NCI-H2171 (cell line): Measurements from ENCODE around the gene KCNJ4.

Experiments used
- DNase-seq: peaks from one replicate; lab custom pipeline; 2025; lab: John Stamatoyannopoulos, UW

Gene KCNJ4

DNA sequence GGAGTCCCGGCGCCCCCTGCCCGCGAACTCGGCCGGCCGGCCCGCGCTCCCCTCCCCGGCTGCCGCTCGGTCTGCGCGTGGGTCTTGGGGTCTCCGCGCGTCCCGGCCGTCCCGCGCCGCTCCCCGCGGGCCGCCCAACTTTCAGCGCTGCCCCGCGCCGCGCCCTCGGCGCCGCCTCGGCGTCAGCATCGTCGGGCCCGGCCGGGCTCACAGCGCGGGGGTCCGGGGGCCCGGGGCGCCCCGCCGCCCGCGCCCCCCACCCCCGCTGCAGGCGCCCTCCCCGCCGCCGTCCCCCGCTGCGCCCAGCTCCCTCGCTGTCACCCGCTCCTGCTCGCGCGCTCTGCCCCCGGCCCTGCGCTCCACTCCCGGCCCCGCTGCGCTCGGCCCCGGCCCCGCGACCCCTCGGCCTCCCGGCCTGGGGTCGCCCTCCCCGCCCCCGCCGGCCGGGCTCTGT lies at the start of gene KCNJ4:
Gene KCNJ4 (minus strand): TSS at position 124 of the 454 bp plus-strand sequence. CDS start 27,067 bp downstream, outside the sequence.
- no peak for DNase-seq

DNA sequence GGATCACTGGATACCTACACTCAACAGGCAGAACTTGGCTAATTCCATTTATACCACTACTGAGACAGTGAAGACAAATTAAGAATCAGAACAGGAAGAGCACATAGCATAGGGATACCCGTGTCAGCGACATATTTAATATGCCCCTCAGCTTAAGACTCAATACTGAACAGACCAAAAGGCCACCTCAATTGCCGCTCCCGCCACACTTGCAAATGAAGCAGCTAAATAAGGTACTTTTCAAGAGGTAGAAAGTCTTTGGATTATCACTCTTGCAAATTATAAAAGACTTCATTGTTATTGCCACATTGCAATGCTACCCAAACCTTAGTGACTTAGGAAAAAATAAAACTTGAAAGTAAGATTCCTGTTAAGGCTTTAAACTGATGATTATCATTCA lies 48.0 kb upstream of the KCNJ4 start:
- no peak for DNase-seq

DNA sequence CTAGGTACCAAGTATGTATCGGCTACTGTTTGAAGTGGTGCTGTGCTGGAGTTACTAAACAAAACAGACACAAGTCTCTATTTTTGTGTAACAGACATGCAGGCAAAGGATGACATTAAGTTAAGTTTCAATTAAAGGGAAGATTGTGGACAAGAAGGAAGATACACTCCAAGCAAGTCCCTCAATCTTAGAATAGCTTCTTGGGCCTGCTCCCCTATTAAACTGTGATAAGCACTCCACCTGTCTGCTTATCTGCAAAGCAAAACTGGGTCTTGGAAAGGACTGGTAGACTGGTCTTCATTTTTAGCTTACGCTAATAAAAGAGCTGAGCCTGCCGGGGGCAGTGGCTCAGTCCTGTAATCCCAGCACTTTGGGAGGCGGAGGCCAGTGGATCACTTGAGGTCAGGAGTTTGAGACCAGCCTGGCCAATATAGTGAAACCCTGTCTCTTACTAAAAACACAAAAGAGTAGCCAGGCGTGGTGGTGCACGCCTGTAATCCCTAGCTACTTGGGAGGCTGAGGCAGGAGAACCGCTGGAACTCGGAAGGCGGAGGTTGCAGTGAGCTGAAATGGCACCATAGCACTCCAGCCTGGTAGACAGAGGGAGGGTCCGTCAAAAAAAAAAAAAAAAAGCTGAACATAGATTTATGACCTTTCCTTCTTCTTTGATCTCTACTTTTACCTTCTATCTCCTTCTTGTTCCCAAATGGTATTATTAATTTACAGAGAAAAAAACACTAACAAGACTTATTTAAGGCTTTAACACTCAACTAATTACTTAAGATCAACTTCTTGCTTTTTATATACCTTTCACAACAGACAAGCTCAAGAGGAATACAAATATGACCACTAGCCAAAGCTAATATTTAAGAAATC lies 47.0 kb upstream of the KCNJ4 start:
- DNase-seq = no peak

DNA sequence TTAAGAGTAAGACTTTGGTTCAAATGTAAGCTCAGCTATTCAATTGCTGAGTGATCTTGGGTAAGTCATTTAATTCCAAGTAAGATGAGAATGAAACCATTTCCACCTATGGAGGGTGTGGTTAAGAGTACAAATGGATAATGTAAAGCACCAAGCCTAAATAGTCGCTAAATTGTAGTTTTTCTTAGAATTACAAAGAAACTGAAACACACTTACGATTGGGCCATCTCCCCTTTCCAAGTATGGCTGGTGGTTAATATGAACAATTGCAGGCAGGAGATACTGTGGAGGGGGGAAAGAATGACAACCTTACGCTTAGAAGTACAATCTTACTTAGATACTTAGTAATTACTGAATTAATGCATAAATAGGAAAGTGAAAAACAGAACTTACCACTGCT lies 42.9 kb upstream of the KCNJ4 start:
- no peak for DNase-seq

DNA sequence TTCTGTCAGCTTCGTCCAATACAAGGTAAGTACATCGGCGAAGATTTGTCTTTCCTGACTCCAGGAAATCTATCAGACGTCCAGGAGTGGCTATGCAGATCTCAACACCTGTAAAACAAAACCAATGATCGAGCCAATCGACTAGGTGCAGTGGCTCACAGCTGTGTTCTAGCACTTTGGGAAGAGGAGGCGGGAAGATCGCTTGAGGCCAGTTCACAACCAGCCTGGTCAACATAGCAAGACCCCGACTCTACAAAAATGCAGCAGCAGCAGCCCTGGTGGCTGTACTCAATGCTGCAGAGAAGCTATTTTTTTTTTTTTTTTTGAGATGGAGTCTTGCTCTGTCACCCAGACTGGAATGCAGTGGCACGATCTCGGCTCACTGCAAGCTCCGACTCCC lies 39.9 kb upstream of the KCNJ4 start:
- no peak for DNase-seq

DNA sequence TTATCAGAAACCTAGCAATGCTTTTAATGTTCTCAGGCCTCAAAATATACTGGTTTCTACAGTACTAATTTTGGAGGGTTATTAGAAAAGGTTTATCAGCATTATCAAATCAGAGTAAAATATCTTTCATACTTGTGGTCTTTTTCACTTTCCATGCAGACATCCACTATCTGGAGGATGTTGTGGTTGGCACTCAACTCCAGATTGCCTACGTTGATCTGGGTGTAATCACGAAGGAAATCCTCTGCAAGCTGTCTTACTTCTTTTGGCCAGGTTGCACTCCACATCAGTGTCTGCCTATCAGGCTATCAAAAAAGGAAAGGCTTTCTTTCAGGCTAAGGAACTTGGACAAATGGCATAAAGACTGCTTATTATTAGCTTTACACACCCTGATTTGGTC lies 39.5 kb upstream of the KCNJ4 start:
- no peak for DNase-seq

DNA sequence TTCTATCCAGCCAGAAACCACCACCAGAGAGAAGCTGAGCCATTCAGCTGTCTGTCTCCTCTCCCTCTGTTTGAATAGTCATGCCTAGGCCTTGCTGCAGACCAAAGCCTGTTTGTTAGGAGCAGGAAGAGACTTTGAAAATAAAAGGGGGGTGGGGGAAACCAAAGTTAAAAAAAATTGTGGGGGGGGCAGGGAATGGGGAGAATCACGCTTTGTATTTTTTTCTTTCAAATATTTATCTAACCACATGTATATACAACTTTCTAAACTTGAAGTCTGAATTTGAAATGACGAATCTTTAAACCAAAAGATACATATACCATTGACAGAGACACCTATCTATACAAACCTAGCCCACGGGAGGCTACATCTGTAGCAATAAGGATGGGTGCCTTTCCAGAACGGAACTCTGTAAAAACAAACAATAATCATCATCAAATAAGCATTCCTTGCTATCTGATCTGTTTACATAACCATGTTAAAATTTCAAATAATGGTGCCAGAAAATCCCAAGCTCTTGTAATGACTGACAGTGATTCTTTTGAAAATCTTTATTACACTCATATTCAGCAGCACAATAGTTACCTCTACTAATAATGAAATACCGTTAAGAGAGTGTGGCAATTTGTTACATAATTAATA lies 36.8 kb upstream of the KCNJ4 start:
- no peak for DNase-seq

DNA sequence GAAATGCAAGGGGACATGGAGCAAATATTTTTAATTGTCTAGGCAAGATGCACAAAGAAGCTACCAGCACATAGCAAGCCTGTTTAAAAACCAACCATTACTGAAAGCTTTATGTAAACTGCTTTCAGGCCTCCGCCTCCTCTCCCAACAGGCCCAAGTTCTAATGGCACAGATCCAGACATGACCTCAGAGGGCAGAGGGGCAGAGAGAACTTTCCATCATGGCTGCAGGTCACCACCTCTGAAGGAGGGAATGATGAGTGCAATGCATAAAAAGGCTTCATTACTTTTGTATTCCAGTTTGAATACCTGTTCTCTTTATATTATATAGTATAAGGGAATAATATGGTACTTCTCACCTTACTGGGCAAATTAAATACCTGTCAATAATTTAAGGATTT lies 35.9 kb upstream of the KCNJ4 start:
- no peak for DNase-seq

DNA sequence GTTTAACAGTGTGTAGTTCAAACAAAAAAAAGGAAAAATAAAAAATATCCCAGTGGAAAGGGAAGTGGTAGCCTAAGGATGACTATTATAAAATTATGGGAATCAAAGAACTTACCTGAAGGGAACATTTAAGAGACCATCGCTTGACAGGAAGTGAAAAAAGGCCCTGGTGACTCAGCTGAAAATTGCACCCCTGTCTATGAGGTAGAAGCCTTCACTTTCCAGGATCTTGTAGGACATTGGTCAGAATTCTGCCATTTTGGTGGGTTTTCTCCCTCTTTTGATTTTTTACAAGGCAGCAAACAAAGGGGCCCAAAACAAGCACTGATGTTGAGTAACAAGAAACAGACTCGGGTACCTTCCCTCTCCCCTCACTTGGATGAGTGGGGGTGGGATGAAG lies 35.5 kb upstream of the KCNJ4 start:
- DNase-seq = no peak

DNA sequence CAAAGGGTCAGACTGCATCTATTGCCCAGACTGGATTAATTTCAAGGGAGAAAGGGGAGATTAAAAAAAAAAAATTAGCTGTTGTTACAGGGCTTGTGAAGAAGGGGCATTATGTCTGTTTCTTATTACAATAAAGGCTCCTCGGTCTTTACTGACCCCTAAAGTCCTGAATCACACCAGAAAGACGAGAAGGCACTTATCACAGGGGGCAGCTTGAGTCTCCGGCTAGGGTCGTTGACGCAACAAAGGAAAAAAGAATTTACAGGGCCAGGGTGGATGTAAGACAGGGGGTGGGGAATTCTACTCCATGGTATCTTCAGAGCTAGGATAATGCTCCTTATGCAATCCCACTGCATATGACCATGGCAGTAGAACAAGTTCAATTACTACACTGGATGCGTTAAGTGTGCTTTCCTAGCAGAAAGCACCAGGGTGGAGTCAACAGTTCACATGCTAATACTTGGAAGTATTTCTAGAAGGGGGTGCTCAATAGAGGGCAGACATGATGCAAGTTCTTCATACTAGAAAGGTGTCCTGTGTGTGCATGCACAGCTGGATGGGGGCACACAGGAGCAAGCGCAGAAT lies 34.7 kb upstream of the KCNJ4 start:
- no peak for DNase-seq

DNA sequence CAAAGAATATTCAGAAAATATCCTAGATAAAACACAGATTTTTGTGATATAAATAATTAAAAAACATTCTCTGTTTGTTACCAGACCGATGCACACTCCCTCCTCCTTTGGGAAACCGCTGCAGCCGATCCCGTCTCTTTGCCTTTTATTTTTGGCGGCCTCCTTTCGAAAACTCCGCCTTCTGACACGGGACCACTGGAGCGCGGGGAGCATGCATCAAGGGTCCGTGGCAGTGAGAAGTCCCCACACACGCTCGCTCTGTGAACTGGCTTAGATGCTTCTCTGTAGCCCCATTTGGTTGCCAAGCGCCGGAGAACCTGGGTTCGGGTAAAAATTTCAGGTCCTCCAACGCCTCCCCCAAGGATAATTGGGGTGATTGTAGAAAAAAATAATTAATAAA lies 34.1 kb upstream of the KCNJ4 start:
- no peak for DNase-seq

DNA sequence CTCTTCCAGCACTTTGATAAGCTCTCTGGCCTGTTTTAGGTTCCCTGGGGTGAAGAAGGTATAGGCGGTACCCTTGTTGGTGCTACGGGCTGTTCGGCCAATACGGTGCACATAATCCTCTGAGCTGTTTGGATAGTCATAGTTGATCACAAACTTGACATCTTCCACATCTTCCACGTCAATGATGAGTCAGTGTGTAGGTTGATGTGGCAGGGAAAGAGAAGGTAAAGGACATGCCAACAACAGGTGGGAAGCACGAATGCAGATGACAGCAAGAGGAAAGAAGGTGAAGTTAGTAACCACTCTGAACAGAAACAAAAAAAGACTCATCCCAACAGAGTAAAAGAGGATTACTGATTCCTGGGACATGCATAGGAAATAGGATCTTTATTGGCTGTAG lies 32.9 kb upstream of the KCNJ4 start:
- no peak for DNase-seq

DNA sequence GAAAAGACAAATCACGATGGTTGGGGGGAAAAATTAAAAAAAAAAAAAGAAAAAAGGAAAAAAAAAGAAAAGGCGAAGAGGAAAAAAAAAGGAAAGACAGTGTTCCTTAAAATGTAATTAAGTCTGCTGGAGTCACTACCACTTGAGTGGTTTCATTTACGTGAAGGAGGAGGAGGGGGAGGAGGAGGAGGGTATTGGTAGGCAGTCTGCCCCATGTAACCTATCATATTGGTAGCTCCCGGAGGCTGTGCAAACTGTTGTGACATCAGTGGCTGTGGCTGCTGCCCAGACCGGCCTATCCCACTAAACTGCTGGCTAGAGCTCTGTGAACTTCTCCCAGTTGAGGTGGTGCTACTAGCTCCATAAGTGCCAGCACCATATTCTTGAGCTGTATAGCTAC lies 30.8 kb upstream of the KCNJ4 start:
- no peak for DNase-seq

DNA sequence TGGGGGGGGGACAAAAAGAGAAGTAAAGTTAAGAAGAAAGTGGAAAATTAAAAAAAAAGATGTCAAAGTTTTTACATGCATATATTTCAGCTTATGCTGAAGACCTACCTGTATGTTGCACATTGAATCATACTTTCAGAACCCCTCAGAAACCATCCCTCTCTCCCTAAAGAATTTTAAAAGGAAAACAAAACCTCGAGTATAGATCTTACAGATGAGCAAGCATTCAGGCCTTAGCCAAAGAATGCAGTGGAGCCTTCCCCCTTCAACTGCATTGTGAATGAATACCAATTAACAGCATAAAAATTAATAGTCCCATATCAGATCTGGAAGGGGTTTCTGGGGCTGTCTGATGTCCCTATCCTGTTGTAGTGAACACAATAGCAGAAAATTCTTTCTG lies 29.2 kb upstream of the KCNJ4 start:
- DNase-seq = no peak

DNA sequence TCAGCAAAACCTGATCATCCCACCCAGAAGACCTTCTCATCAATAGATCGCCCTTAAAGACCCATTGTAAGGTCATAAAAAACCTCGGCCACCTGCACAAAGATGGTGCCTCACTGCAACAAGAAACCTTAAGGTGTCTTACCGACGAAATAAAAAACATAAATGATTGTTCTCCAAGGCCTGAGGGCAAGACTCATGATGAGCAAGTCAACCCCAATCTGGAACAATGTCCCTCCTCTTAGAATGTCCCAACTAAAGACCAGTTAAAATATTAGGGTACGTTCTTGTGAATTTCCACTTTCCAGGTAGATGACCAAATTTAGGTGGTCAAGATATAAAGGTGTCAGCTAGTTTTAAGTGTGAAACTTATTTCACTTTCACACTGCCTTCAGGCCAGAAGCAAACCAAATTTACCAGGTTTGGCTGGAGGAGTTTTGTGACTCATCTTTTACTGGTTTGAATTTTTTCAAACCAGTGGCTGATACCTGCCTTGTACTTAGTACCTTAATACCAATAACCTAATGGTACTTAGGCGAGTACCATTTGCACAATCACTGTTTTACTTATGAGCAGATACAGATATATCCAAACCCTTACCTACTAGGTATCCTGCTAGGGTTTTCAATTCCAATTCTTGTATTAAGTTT lies 27.8 kb upstream of the KCNJ4 start:
- no peak for DNase-seq

DNA sequence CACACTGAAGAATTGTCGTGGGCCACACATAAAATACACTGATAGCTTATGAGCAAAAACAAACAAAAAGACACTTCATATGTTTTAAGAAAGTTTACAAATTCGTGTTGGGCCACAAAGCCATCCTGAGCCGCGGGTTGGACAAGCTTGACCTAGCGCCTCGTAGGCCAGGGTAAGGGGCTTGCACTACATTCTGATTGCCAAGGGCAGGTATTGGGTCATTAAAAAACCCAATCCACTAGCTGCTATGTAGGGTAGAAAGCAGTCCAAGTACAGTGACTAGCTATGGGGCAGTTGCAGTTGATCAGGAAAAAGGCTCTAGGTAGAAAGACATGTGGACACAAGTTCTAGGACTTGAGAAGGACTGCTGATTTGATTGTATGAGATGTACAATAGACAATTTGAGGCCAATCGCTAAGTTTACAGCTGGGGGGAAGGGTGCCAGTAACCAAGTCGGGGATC lies 26.9 kb upstream of the KCNJ4 start:
- DNase-seq = no peak

DNA sequence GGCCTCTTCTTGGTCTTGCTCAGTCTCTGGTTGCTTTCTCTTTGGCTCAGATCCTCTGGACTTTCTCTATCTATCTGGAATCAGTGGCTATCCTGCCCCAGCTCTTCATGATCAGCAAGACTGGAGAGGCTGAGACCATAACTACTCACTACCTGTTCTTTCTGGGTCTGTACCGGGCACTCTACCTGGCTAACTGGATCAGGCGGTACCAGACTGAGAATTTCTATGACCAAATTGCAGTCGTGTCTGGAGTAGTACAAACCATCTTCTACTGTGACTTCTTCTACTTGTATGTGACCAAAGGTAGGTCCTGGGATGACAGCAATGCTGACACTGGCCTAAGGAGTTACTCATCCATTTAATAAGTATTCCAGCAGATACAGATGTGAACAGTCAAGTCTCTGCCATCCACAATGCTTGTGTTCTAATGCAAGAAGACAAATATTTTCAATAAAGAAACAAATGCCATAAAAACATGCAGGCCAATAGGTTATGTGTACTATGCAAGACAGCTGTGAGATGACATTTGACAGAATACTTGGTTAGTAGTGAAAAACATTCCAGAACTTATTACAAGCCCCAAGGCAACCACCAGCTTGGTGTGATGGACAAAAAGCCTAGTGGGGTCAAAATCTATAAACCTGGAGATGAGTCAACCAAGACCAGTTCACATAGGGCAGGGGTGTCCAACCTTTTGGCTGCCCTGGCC lies 26.3 kb upstream of the KCNJ4 start:
- no peak for DNase-seq

DNA sequence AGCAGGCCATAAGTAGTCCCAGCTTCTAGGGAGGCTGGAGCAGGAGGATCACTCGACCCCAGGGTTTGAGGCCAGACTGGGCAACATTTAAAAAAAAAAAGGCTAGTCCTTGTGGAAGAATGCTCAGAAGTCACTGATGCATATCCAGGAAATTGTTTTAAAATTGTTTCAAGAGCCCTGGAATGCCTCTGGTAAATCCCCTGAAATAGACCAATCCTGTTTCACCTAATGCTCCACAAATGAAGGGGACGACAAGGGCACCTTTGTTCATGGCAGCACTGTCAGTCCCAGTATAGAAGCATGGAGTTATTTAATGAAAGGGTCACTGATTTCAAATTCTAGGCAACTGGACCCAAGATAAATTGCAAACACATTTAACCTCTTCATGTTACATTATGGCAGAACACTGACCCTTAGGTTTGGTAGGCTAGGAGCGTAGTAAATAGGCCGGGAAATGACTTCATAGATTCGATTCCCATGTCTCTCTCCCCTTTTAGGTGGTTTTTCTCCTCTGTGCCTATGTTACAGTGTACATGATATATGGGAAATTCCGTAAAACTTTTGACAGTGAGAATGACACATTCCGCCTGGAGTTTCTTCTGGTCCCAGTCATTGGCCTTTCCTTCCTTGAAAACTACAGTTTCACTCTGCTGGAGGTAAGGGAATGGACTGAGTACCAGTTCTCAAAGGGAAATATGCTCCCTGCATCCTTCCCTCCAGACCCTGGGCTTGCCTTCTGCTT lies 24.3 kb upstream of the KCNJ4 start:
- DNase-seq = no peak

DNA sequence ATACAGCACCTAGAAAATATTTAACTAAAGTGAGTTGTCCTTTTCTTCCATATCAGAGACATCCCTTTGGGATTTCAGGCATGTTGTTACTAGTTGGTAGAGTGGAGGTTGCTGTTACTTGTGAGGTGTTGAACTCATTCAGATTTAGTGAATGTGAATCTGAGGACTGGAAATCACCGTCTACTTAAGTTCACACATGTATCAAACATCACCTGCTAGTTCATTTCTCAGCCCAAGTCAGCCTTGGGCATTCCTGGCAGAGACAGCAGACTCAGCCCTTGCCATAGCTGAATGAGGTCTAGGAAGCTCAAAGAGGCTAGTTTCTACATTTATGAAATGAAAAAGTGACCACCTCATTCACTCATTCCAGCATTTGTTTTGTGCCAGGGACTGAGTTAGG lies 22.6 kb upstream of the KCNJ4 start:
- DNase-seq = no peak

DNA sequence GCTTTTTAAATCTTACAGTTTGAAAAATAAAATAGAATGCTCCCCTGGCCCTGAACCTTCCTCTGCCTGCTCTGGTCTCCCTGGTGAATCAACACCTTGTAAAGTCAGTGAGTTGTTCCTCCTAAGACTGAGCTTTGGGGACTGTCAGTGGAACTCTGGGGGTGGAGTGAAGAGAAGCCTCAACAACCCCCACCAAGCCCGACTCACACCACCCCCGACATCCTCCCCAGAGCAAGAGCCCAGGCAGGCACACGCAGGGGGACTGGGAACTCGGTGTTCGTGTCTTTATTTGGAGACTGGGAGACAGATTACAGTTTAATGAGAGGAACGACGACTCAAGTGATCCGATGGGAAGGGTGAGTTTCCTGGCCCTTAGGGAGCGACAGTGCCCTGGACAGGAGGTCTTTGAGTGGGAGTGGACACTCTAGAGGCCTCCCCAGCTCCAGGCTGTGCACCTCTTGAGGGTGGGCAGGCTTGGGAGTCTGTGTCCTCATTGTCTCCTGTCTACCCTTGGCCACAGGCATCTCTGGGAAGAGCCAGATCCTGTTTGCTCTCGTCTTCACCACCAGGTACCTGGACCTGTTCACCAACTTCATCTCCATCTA lies 19.1 kb upstream of the KCNJ4 start:
- DNase-seq = no peak

DNA sequence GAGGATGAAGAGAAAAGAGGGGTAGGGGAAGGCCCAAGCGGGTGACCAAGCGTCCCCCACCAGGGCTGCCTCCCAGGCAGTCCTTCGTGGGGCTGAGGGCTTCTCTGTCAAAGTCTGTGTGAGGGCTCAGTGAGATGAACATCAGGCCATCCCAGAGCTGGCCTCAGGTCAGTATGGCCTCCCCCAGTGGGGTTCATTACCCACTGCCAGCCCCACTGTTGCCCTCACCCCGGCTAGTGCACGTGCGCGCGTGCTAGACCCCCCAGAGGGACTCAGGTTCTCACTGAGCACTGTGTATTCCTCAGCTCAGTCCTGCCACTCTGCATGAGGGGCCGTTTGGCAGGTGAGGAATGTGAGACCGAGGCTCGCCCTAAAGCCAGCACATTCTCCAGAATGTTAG lies 16.2 kb upstream of the KCNJ4 start:
- DNase-seq = no peak
